IMR-90 (cell line): ENCODE data around the gene KLC4. TPM values are rescaled to one million over a fixed set of nuclear protein-coding genes. Genes with fewer than 3 reads are reported as not detected.

ENCODE experiments used
- ATAC-seq: fragments of 200-7000 bp; cut with Tn5 transposase; 2 replicates; pipeline ENCODE4 v1.9.1; 2020; ENCODE audit warnings: low read depth, mild to moderate bottlenecking, moderate library complexity
- BruUV-seq: library from RNA; stranded (reverse); fragments of 400-500 nt; replicated peaks from 2 replicates; lab custom pipeline; 2021; lab: Mats Ljungman, UMichigan
- CTCF ChIA-PET: fragments of 300-600 bp; formaldehyde crosslinking; extraction: SDS; loops from one replicate; lab custom pipeline; 2021; ENCODE audit warnings: antibody characterized with exemption; lab: Yijun Ruan, JAX
- POLR2A ChIA-PET: fragments of 300-600 bp; sonication (Branson Sonifier 250); formaldehyde crosslinking; loops from one replicate; lab custom pipeline; 2022; ENCODE audit warnings: antibody characterized with exemption; ENCODE audit not compliant: unreplicated experiment; lab: Charles Lee
- DNase-seq: peaks from one replicate; pipeline ENCODE4 v3.0.0; 2013
- H2AFZ ChIP-seq: replicated peaks from 2 replicates; pipeline ENCODE3; 2013; ENCODE audit warnings: low read length, mild to moderate bottlenecking; ENCODE audit not compliant: poor library complexity
- H2AK5ac ChIP-seq: 2 replicates; pipeline ENCODE4 v1.6.1; 2013; ENCODE audit warnings: low read depth, low read length, inconsistent platforms
- H2AK9ac ChIP-seq: replicated peaks from 2 replicates; pipeline ENCODE3; 2013; ENCODE audit warnings: mild to moderate bottlenecking, low read depth, low read length, moderate library complexity; ENCODE audit not compliant: poor library complexity
- H2BK120ac ChIP-seq: 2 replicates; pipeline ENCODE4 v1.6.1; 2013; ENCODE audit warnings: low read depth, low read length, inconsistent platforms
- H2BK15ac ChIP-seq: 3 replicates; pipeline ENCODE4 v1.6.1; 2013; ENCODE audit warnings: low read depth, low read length, inconsistent platforms
- H2BK20ac ChIP-seq: 2 replicates; pipeline ENCODE4 v1.6.1; 2013; ENCODE audit warnings: low read depth, mild to moderate bottlenecking, inconsistent platforms, low read length, moderate library complexity
- H2BK5ac ChIP-seq: 2 replicates; pipeline ENCODE4 v1.6.1; 2013; ENCODE audit warnings: mild to moderate bottlenecking, low read depth, low read length, inconsistent platforms; ENCODE audit not compliant: poor library complexity, severe bottlenecking
- H3K14ac ChIP-seq: replicated peaks from 2 replicates; pipeline ENCODE4 v1.6.1; 2013; ENCODE audit warnings: low read depth, low read length, inconsistent platforms
- H3K18ac ChIP-seq: 2 replicates; pipeline ENCODE4 v1.6.1; 2013; ENCODE audit warnings: low read depth, low read length, control low read depth
- H3K23ac ChIP-seq: 2 replicates; pipeline ENCODE4 v1.6.1; 2013; ENCODE audit warnings: low read depth, low read length, inconsistent platforms
- H3K27ac ChIP-seq: 2 replicates; pipeline ENCODE4 v1.5.1; 2013; ENCODE audit warnings: mild to moderate bottlenecking, control low read depth, low read length; ENCODE audit not compliant: insufficient read depth
- H3K27me3 ChIP-seq: 2 replicates; pipeline ENCODE4 v1.6.1; 2013; ENCODE audit warnings: low read length; ENCODE audit not compliant: control insufficient read depth, insufficient read depth
- H3K36me3 ChIP-seq: 2 replicates; pipeline ENCODE4 v1.6.1; 2013; ENCODE audit warnings: low read length, mixed read lengths; ENCODE audit not compliant: control insufficient read depth, insufficient read depth
- H3K4ac ChIP-seq: 2 replicates; pipeline ENCODE4 v1.6.1; 2013; ENCODE audit warnings: low read depth, low read length, inconsistent platforms
- H3K4me1 ChIP-seq: 2 replicates; pipeline ENCODE4 v1.6.1; 2013; ENCODE audit warnings: low read length, mixed read lengths; ENCODE audit not compliant: control insufficient read depth, insufficient read depth
- H3K4me2 ChIP-seq: 2 replicates; pipeline ENCODE4 v1.6.1; 2013; ENCODE audit warnings: low read depth, mild to moderate bottlenecking, control low read depth, low read length, moderate library complexity
- H3K4me3 ChIP-seq: 2 replicates; pipeline ENCODE4 v1.5.1; 2013; ENCODE audit warnings: low read depth, mild to moderate bottlenecking, control low read depth, low read length, moderate library complexity; ENCODE audit not compliant: insufficient read depth
- H3K56ac ChIP-seq: 2 replicates; pipeline ENCODE4 v1.6.1; 2013; ENCODE audit warnings: low read length, inconsistent platforms; ENCODE audit not compliant: insufficient read depth; ENCODE audit errors: extremely low read depth
- H3K79me1 ChIP-seq, 2 experiments: 2 replicates each; pipeline ENCODE4 v1.6.1; 2013; ENCODE audit warnings: low read length in 2 of 2, inconsistent platforms in 1 of 2, low read depth in 1 of 2
- H3K9ac ChIP-seq: 2 replicates; pipeline ENCODE4 v1.6.1; 2013; ENCODE audit warnings: low read depth, low read length, control low read depth
- H3K9me1 ChIP-seq: 2 replicates; pipeline ENCODE4 v1.6.1; 2013; ENCODE audit warnings: low read length, inconsistent platforms; ENCODE audit not compliant: insufficient read depth
- H3K9me3 ChIP-seq: 2 replicates; pipeline ENCODE4 v1.6.1; 2013; ENCODE audit warnings: low read length; ENCODE audit not compliant: control insufficient read depth, insufficient read depth
- H4K20me1 ChIP-seq: 2 replicates; pipeline ENCODE4 v1.6.1; 2013; ENCODE audit warnings: low read length, inconsistent platforms; ENCODE audit not compliant: insufficient read depth
- H4K5ac ChIP-seq: 2 replicates; pipeline ENCODE4 v1.6.1; 2013; ENCODE audit warnings: mild to moderate bottlenecking, low read depth, low read length, control low read depth
- H4K8ac ChIP-seq, 2 experiments: 2 replicates each; pipeline ENCODE4 v1.6.1; 2013; ENCODE audit warnings: low read depth in 2 of 2, low read length in 2 of 2, control low read depth in 1 of 2, inconsistent platforms in 1 of 2
- H4K91ac ChIP-seq: 2 replicates; pipeline ENCODE4 v1.6.1; 2013; ENCODE audit warnings: low read depth, low read length, inconsistent platforms; ENCODE audit not compliant: insufficient read depth
- BHLHE40 ChIP-seq: fragments of 150-350 bp; IDR thresholded peaks from 2 replicates; pipeline ENCODE4 v1.6.1; 2016; ENCODE audit warnings: mild to moderate bottlenecking, low read depth, low read length
- CEBPB ChIP-seq: IDR thresholded peaks from 2 replicates; pipeline ENCODE4 v1.6.1; 2012; ENCODE audit warnings: low read depth, low read length, improper control_type of control experiment
- CHD1 ChIP-seq: IDR thresholded peaks from 2 replicates; pipeline ENCODE4 v1.6.1; 2012; ENCODE audit warnings: low read depth, low read length, improper control_type of control experiment
- FOS ChIP-seq: fragments of 150-350 bp; IDR thresholded peaks from 2 replicates; pipeline ENCODE4 v1.6.1; 2016; ENCODE audit warnings: low read depth, low read length
- MAFK ChIP-seq: IDR thresholded peaks from 2 replicates; pipeline ENCODE4 v1.6.1; 2012; ENCODE audit warnings: low read depth, low read length, improper control_type of control experiment
- MAZ ChIP-seq: IDR thresholded peaks from 2 replicates; pipeline ENCODE4 v1.6.1; 2012; ENCODE audit warnings: low read depth, mild to moderate bottlenecking, low read length, improper control_type of control experiment, moderate library complexity, borderline replicate concordance
- MXI1 ChIP-seq: IDR thresholded peaks from 2 replicates; pipeline ENCODE4 v1.6.1; 2012; ENCODE audit warnings: low read depth, mild to moderate bottlenecking, low read length, moderate library complexity, borderline replicate concordance
- NFE2L2 ChIP-seq: fragments of 150-350 bp; IDR thresholded peaks from 2 replicates; pipeline ENCODE4 v1.6.1; 2016; ENCODE audit warnings: low read depth, mild to moderate bottlenecking, low read length
- POLR2A ChIP-seq: IDR thresholded peaks from 2 replicates; pipeline ENCODE4 v1.6.1; 2012; ENCODE audit warnings: mild to moderate bottlenecking, low read depth, low read length
- RAD21 ChIP-seq: IDR thresholded peaks from 2 replicates; pipeline ENCODE4 v1.6.1; 2012; ENCODE audit warnings: low read length, improper control_type of control experiment
- RCOR1 ChIP-seq: IDR thresholded peaks from 2 replicates; pipeline ENCODE4 v1.6.1; 2012; ENCODE audit warnings: mild to moderate bottlenecking, low read length, improper control_type of control experiment; ENCODE audit not compliant: insufficient replicate concordance
- RFX5 ChIP-seq: IDR thresholded peaks from 2 replicates; pipeline ENCODE4 v1.8.0; 2012; ENCODE audit warnings: low read depth, mild to moderate bottlenecking, low read length, moderate library complexity
- SMC3 ChIP-seq: fragments of 150-350 bp; IDR thresholded peaks from 2 replicates; pipeline ENCODE4 v1.6.1; 2016; ENCODE audit warnings: low read depth, mild to moderate bottlenecking, antibody characterized with exemption, low read length, moderate library complexity
- WGBS, 2 experiments: methylation state at CpG; one replicate each; pipeline versions ENCODE4 v1.1.5 to v1.1.7; 2013; ENCODE audit warnings: missing lambda C conversion rate in 2 of 2; ENCODE audit not compliant: insufficient read length in 1 of 2; ENCODE audit errors: extremely low coverage in 2 of 2; 5-methylcytosine and 5-hydroxymethylcytosine counted together
- dilution Hi-C: fragments of 300-500 bp; cut with HindIII; formaldehyde crosslinking; loops from one replicate; pipeline ENCODE4 v1.14.3; 2018; ENCODE audit warnings: low sequenced_read_pairs; ENCODE audit not compliant: unreplicated experiment
- in situ Hi-C: fragments of 300-500 bp; cut with MboI; formaldehyde crosslinking; loops from 3 replicates; pipeline ENCODE4 v1.14.3; 2019; ENCODE audit warnings: low sequenced_read_pairs, inconsistent platforms, mixed read lengths
- intact Hi-C: fragments of 100-400 bp; cut with micrococcal nuclease; formaldehyde crosslinking; loops from 2 replicates; pipeline ENCODE4 v1.10.0; 2022
- polyA plus RNA-seq, 3 experiments: library from polyadenylated mRNA; depleted of rRNA; stranded (reverse); fragments of >200 nt; gene quantifications; 2 replicates each; pipeline ENCODE4 v1.2.3, GENCODE V29; 2012; ENCODE audit warnings: low replicate concordance in 1 of 3
- total RNA-seq: library from RNA; depleted of rRNA; stranded (reverse); fragments of >200 nt; gene quantifications from 2 replicates; pipeline ENCODE4 v1.2.3, GENCODE V29; 2012
- TF ChIP-seq, protein P1 (sequence below): fragments of 150-350 bp; IDR thresholded peaks from 2 replicates; pipeline ENCODE4 v1.6.1; 2017; ENCODE audit warnings: mild to moderate bottlenecking, antibody characterized with exemption, low read length, low read depth
- TF ChIP-seq, protein P2 (sequence below): conservative IDR thresholded peaks from 2 replicates; pipeline ENCODE4 v1.5.1; 2012; ENCODE audit warnings: mild to moderate bottlenecking, low read depth, low read length, improper control_type of control experiment

KLC4 gene
- total and polyA plus RNA-seq, 2 of the 4 experiments (the other 2 are of a cell fraction): 10.9 to 13.0 TPM

DNA sequence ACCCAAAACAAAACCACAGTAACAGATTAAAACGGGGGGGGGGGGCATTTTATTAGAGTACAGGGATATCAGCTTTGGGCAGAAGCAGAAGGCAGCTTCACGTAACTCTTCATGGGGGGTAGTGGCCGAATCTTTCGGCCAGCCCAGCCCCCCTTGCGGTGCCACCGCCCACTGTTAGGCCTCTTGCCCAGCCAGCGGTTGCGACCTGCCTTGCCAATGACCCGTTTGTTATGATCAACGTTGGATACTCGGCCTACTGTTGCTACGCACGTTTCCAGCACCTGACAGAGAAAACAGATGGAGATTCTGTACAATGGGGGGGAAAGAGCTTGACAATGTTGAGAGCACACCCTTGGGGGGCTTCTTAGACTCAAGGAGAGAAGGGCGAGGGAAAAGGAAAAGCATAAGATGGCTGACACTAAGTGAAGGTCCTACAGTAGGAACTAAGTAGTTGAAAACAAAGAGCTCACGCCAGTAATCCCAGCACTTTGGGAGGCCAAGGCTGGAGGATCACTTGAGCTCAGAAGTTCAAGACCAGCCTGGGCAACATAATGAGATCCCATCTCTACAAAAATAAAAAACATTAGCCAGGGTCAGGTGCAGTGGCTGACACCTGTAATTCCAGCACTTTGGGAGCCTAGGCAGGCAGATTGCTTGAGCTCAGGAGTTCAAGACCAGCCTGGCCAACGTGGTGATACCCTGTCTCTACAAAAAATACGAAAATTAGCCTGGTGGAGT lies 5.1 kb upstream of the KLC4 start:
- Histone ChIP-seq H3K4me3 (peak overlapping the region; percentile 16; the same call in 1 of the 2 replicates), H2BK120ac (no peak overlapping the region), H3K9ac (no peak overlapping the region), H4K91ac (peak overlapping the region; percentile 41; the same call in 1 of the 2 replicates), H3K4me2 (no peak overlapping the region), H3K79me1 (peaks cover 30 to 64% of the 10 kb centered on the region in 2 experiments), H3K23ac (no peak overlapping the region), H2AFZ (peak overlapping the region; percentile 28), H3K9me3 (no peaks in the 10 kb centered on the region), H2BK15ac (no peak overlapping the region; the same call in 2 of the 3 replicates), H3K36me3 (peaks cover 36% of the 10 kb centered on the region), H3K18ac (no peak overlapping the region), H3K56ac (no peak overlapping the region), H2AK5ac (peak overlapping the region; percentile 92), H4K5ac (peak overlapping the region; percentile 95), H3K27ac (peak overlapping the region; percentile 17; the same call in 1 of the 2 replicates), H4K20me1 (no peaks in the 10 kb centered on the region), H2BK5ac (peak overlapping the region; percentile 61), H3K4me1 (peaks cover 20% of the 10 kb centered on the region), H3K27me3 (no peaks in the 10 kb centered on the region), H3K9me1 (peaks cover 21% of the 10 kb centered on the region), H4K8ac (peak overlapping the region; percentile 84 to 97), H3K14ac (peak overlapping the region; percentile 66; the same call in 1 of the 2 replicates), H2AK9ac (peak overlapping the region; percentile 92), H2BK20ac (no peak overlapping the region), H3K4ac (peak overlapping the region; percentile 51)
- DNase-seq: no peak
- CTCF ChIA-PET: no interaction called here
- in situ Hi-C loops (no loop called here), dilution Hi-C loops (no loop called here), intact Hi-C loops (loop anchor here (1.0 to 5.0 kb wide), 2 partner anchors 10 to 88 kb away; no protein-coding TSS in a partner anchor)
- no peak for ATAC-seq
- POLR2A ChIA-PET: interaction anchor here (0.5 to 1.1 kb wide), 5 partner anchors 9 to 302 kb away, joined by 3 to 4 read pairs (median 3); no protein-coding TSS in a partner anchor
- WGBS, 2 experiments: 72% methylated on average over 11 of the region's 17 CpGs; no CpG with 5 or more reads in 1 of the 2 experiments
- BruUV-seq: no TSS peak
- no peak for TF ChIP-seq NFE2L2
- TF ChIP-seq CEBPB: no peak
- TF ChIP-seq MXI1: no peak
- TF ChIP-seq FOS: no peak
- no peak for TF ChIP-seq RCOR1
- TF ChIP-seq CHD1: no peak
- no peak for TF ChIP-seq MAFK
- no peak for TF ChIP-seq BHLHE40
- no peak for TF ChIP-seq SMC3
- TF ChIP-seq, protein P1, sequence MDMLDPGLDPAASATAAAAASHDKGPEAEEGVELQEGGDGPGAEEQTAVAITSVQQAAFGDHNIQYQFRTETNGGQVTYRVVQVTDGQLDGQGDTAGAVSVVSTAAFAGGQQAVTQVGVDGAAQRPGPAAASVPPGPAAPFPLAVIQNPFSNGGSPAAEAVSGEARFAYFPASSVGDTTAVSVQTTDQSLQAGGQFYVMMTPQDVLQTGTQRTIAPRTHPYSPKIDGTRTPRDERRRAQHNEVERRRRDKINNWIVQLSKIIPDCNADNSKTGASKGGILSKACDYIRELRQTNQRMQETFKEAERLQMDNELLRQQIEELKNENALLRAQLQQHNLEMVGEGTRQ: no peak
- TF ChIP-seq POLR2A: no peak
- TF ChIP-seq, protein P2, sequence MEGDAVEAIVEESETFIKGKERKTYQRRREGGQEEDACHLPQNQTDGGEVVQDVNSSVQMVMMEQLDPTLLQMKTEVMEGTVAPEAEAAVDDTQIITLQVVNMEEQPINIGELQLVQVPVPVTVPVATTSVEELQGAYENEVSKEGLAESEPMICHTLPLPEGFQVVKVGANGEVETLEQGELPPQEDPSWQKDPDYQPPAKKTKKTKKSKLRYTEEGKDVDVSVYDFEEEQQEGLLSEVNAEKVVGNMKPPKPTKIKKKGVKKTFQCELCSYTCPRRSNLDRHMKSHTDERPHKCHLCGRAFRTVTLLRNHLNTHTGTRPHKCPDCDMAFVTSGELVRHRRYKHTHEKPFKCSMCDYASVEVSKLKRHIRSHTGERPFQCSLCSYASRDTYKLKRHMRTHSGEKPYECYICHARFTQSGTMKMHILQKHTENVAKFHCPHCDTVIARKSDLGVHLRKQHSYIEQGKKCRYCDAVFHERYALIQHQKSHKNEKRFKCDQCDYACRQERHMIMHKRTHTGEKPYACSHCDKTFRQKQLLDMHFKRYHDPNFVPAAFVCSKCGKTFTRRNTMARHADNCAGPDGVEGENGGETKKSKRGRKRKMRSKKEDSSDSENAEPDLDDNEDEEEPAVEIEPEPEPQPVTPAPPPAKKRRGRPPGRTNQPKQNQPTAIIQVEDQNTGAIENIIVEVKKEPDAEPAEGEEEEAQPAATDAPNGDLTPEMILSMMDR: no peak
- TF ChIP-seq RAD21: no peak
- TF ChIP-seq MAZ: no peak
- no peak for TF ChIP-seq RFX5
